Right lobe of liver (tissue), 4 donors: Measurements from ENCODE around the gene CELSR3.

Source experiments
- CTCF ChIP-seq, 4 donors: fragments of 200-600 bp in 3 of 4; fragments of 450-650 bp in 1 of 4; IDR thresholded peaks; one replicate each; pipeline versions ENCODE4 v1.5.1 to v1.8.0; 2016 to 2022; ENCODE audit warnings: antibody characterized with exemption in 4 of 4, mild to moderate bottlenecking in 2 of 4
- POLR2A ChIP-seq: fragments of 450-650 bp; IDR thresholded peaks from one replicate; pipeline ENCODE4 v1.6.1; 2017; ENCODE audit warnings: antibody characterized with exemption, mild to moderate bottlenecking
- donor health status: DM: no; HTN: no; CAD: no.
- donor health status: DM: no; HTN: no; CAD: no.
- donor health status: DM: no; HTN: yes; CAD: no.

- TF ChIP-seq CTCF (IDR thresholded peaks at IDR 0.05) (no peak), POLR2A (no peak)
These were observed 55.2 kb downstream of the CELSR3 start for GRCh38 chr3:48607519-48607918.
